MM.1S (cell line): ENCODE measurements around the gene CD93.

Source experiments
- DNase-seq: peaks from one replicate; pipeline ENCODE4 v3.0.0-alpha.2; 2015
- H2AFZ ChIP-seq: fragments of 300-600 bp; sonication (generic); 2 replicates; pipeline ENCODE4 v1.6.0; 2016; ENCODE audit warnings: antibody characterized with exemption, low read length
- H3F3A ChIP-seq: fragments of 300-600 bp; sonication (generic); 2 replicates; pipeline ENCODE4 v1.6.1; 2016; ENCODE audit warnings: mild to moderate bottlenecking, antibody characterized with exemption, low read length, moderate library complexity, mixed read lengths; ENCODE audit not compliant: insufficient read depth
- H3K27ac ChIP-seq: fragments of 300-600 bp; sonication (generic); 2 replicates; pipeline ENCODE4 v1.5.1; 2016; ENCODE audit warnings: mild to moderate bottlenecking, low read length
- H3K27me3 ChIP-seq: fragments of 300-600 bp; sonication (generic); replicated peaks from 2 replicates; pipeline ENCODE4 v1.6.0; 2016; ENCODE audit warnings: low read length; ENCODE audit not compliant: insufficient read depth
- H3K36me3 ChIP-seq: fragments of 300-600 bp; sonication (generic); replicated peaks from 2 replicates; pipeline ENCODE4 v1.6.1; 2016; ENCODE audit warnings: mild to moderate bottlenecking, low read length, mixed read lengths; ENCODE audit not compliant: insufficient read depth
- H3K4me1 ChIP-seq: fragments of 300-600 bp; sonication (generic); 2 replicates; pipeline ENCODE4 v1.6.1; 2016; ENCODE audit warnings: low read length, mixed read lengths
- H3K4me2 ChIP-seq: fragments of 300-600 bp; sonication (generic); 2 replicates; pipeline ENCODE4 v1.6.0; 2016; ENCODE audit warnings: low read depth, low read length
- H3K4me3 ChIP-seq: fragments of 300-600 bp; sonication (generic); 2 replicates; pipeline ENCODE4 v1.5.1; 2016; ENCODE audit warnings: low read length, mixed read lengths
- H3K79me2 ChIP-seq: fragments of 300-600 bp; sonication (generic); 2 replicates; pipeline ENCODE4 v1.6.1; 2016; ENCODE audit warnings: mixed run types, low read length, mixed read lengths
- H3K9ac ChIP-seq: fragments of 300-600 bp; sonication (generic); 2 replicates; pipeline ENCODE4 v1.6.1; 2016; ENCODE audit warnings: low read length, mixed read lengths
- H3K9me2 ChIP-seq: fragments of 300-600 bp; sonication (generic); replicated peaks from 2 replicates; pipeline ENCODE4 v1.6.1; 2016; ENCODE audit warnings: mild to moderate bottlenecking, low read length, mixed read lengths; ENCODE audit not compliant: insufficient read depth
- H3K9me3 ChIP-seq: fragments of 300-600 bp; sonication (generic); replicated peaks from 2 replicates; pipeline ENCODE4 v1.6.1; 2016; ENCODE audit warnings: mild to moderate bottlenecking, low read length, mixed read lengths; ENCODE audit not compliant: insufficient read depth
- H4K20me1 ChIP-seq: fragments of 300-600 bp; sonication (generic); 2 replicates; pipeline ENCODE4 v1.6.1; 2016; ENCODE audit warnings: mild to moderate bottlenecking, low read length, moderate library complexity, mixed read lengths; ENCODE audit not compliant: insufficient read depth
- CTCF ChIP-seq: fragments of 300-600 bp; sonication (generic); IDR thresholded peaks from 2 replicates; pipeline ENCODE4 v1.5.1; 2016; ENCODE audit warnings: antibody characterized with exemption, low read length, mixed read lengths
- EZH2 ChIP-seq: fragments of 300-600 bp; sonication (generic); optimal IDR thresholded peaks from 2 replicates; pipeline ENCODE3; 2017; ENCODE audit warnings: low read depth, mild to moderate bottlenecking, antibody characterized with exemption, low read length, mixed read lengths
- EZH2phosphoT487 ChIP-seq: fragments of 300-600 bp; sonication (generic); IDR thresholded peaks from 2 replicates; pipeline ENCODE4 v1.6.1; 2018; ENCODE audit warnings: antibody characterized with exemption, low read length

The CD93 gene

GRCh38 chr20:23092384-23092756 lies 6.2 kb upstream of the CD93 start:
- H3K4me2 ChIP-seq, result no peak overlapping the region
- no peak for TF ChIP-seq EZH2
- H3K9me3 ChIP-seq, result no peaks in the 10 kb centered on the region
- H3K9me2 ChIP-seq, result no peaks in the 10 kb centered on the region
- no peak for DNase-seq
- no peak overlapping the region for H3K9ac ChIP-seq
- no peaks in the 10 kb centered on the region for H3K27me3 ChIP-seq
- no peaks in the 10 kb centered on the region for H3K36me3 ChIP-seq
- no peaks in the 10 kb centered on the region for H4K20me1 ChIP-seq
- H3F3A ChIP-seq, result no peaks in the 10 kb centered on the region
- no peaks in the 10 kb centered on the region for H3K4me1 ChIP-seq
- no peak overlapping the region for H3K27ac ChIP-seq
- no peak overlapping the region for H2AFZ ChIP-seq
- no peaks in the 10 kb centered on the region for H3K79me2 ChIP-seq
- H3K4me3 ChIP-seq, result no peak overlapping the region

DNA sequence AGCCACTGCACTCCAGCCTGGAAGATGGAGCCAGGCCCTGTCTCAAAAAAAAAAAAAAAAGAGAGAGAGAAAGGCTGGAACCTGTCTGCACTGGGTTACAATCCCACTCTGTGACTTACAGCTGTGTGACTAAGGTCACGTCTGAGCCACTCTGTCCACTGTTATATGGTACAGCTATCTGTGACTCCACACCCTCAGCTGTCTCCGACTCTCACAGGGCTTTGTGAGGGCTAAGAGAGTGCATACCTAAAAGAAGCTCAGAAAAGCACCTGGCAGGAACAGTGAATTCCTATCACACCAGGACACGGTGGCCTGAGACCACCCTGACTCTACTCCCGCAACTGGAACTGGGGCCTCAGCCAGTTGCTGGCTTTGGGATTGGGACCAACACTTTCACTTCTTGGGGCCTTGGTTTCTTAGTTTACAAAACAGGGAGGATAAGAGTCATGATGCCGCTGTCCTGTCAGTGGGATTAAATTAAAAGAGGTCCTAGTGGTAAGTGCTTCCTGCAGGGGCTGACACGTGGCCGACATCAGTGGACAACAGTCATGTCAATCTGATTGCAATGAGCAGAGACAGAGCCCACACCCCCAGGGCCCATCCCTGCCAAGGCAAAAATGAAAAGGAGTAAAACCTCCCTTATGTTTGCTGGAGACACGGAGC lies 5.7 kb upstream of the CD93 start:
- Histone ChIP-seq H3K9ac (no peak overlapping the region), H3K4me3 (no peak overlapping the region), H2AFZ (no peak overlapping the region), H3K79me2 (no peaks in the 10 kb centered on the region), H3K9me2 (no peaks in the 10 kb centered on the region), H3K4me1 (no peaks in the 10 kb centered on the region), H3F3A (no peaks in the 10 kb centered on the region), H3K36me3 (no peaks in the 10 kb centered on the region), H3K4me2 (no peak overlapping the region), H3K27me3 (no peaks in the 10 kb centered on the region), H3K9me3 (no peaks in the 10 kb centered on the region), H4K20me1 (no peaks in the 10 kb centered on the region), H3K27ac (no peak overlapping the region)
- DNase-seq, result no peak
- TF ChIP-seq CTCF (no peak), EZH2 (no peak), EZH2phosphoT487 (no peak)

GRCh38 chr20:23090878-23091277 lies 4.8 kb upstream of the CD93 start:
- Histone ChIP-seq H3K9ac (no peak overlapping the region), H3K4me3 (no peak overlapping the region), H3K9me2 (no peaks in the 10 kb centered on the region), H3K4me2 (no peak overlapping the region), H3K79me2 (no peaks in the 10 kb centered on the region), H3K36me3 (no peaks in the 10 kb centered on the region), H3K27me3 (no peaks in the 10 kb centered on the region), H3K27ac (no peak overlapping the region), H4K20me1 (no peaks in the 10 kb centered on the region), H3K4me1 (no peaks in the 10 kb centered on the region), H2AFZ (no peak overlapping the region), H3K9me3 (no peaks in the 10 kb centered on the region), H3F3A (no peaks in the 10 kb centered on the region)
- no peak for DNase-seq
- TF ChIP-seq EZH2phosphoT487 (no peak), CTCF (no peak), EZH2 (no peak)

DNA sequence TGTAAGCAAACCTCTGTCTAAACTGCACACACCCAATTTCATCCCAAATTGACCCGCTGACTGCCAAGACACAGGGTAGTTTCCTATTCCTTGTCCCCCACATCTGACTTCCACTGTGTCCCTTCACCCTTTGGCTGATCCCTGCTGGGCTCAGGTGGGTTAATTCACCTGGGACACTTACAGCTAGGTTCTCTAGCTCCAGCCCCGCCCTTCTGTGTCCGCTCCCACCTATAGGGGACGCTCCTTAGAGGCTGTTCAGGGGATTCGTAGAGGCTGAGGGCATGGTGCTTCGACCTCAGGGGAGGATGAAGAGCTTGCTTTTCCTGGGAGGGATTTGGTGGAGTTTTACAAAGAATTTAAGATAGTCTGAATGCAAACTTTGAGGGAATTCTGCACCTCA lies 4.0 kb upstream of the CD93 start:
- no peaks in the 10 kb centered on the region for H3K9me3 ChIP-seq
- H3F3A ChIP-seq, result no peaks in the 10 kb centered on the region
- no peak overlapping the region for H3K9ac ChIP-seq
- no peaks in the 10 kb centered on the region for H3K79me2 ChIP-seq
- H3K27ac ChIP-seq, result no peak overlapping the region
- H3K4me3 ChIP-seq, result no peak overlapping the region
- H3K27me3 ChIP-seq, result no peaks in the 10 kb centered on the region
- H3K4me2 ChIP-seq, result no peak overlapping the region
- no peaks in the 10 kb centered on the region for H4K20me1 ChIP-seq
- TF ChIP-seq EZH2phosphoT487 (no peak), EZH2 (no peak)
- no peak for DNase-seq
- H2AFZ ChIP-seq, result no peak overlapping the region
- no peaks in the 10 kb centered on the region for H3K4me1 ChIP-seq
- H3K36me3 ChIP-seq, result no peaks in the 10 kb centered on the region
- H3K9me2 ChIP-seq, result no peaks in the 10 kb centered on the region
